ENCODE data around the gene FBXO28.

FBXO28 gene

GRCh38 chr1:224189561-224189960, 75.7 kb downstream of the FBXO28 start:
- peaks cover 52% of the 10 kb centered on the region for H4K20me1 ChIP-seq (ENCODE audit: insufficient read depth, low read length, poor library complexity, severe bottlenecking)
- peaks cover 27% of the 10 kb centered on the region for H3K4me1 ChIP-seq (ENCODE audit: insufficient read depth, low read length, poor library complexity, severe bottlenecking)
- peak overlapping the region; percentile 6 for H3K4me3 ChIP-seq (ENCODE audit: low read length, poor library complexity, severe bottlenecking)
- no peaks in the 10 kb centered on the region; the same call in 1 of the 2 replicates for H3F3A ChIP-seq (ENCODE audit: low read depth)
- no peak overlapping the region for H2AFZ ChIP-seq (ENCODE audit: low read length)
- TF ChIP-seq CTCF (conservative IDR thresholded peaks at IDR 0.05; ENCODE audit: low read length), result no peak
- TF ChIP-seq EZH2phosphoT487 (IDR thresholded peaks at IDR 0.05; ENCODE audit: borderline replicate concordance), result no peak
- no peaks in the 10 kb centered on the region for H3K27me3 ChIP-seq (ENCODE audit: insufficient read depth, low read length, poor library complexity, severe bottlenecking)
- no peak overlapping the region for H3K9ac ChIP-seq (ENCODE audit: low read depth, low read length, poor library complexity, severe bottlenecking)
- peaks cover 23% of the 10 kb centered on the region; the same call in 1 of the 2 replicates for H3K36me3 ChIP-seq (ENCODE audit: insufficient read depth, low read length)
- peaks cover 68% of the 10 kb centered on the region for H3K79me2 ChIP-seq (ENCODE audit: insufficient read depth, low read length)
- peak overlapping the region; percentile 54 for H3K4me2 ChIP-seq (ENCODE audit: low read depth, low read length, poor library complexity, severe bottlenecking)
- H3K9me2 ChIP-seq (replicated peaks; ENCODE audit: low read depth, low read length), result no peaks in the 10 kb centered on the region
- H3K9me3 ChIP-seq (ENCODE audit: insufficient read depth, low read depth, low read length), result no peaks in the 10 kb centered on the region; the same call in 1 of the 2 replicates

- Histone ChIP-seq H3K4me1 (ENCODE audit: insufficient read depth, low read length, poor library complexity, severe bottlenecking) (peaks cover 10% of the 10 kb centered on the region), H3K9me2 (replicated peaks; ENCODE audit: low read depth, low read length) (no peaks in the 10 kb centered on the region), H2AFZ (ENCODE audit: low read length) (no peak overlapping the region), H3F3A (ENCODE audit: low read depth) (no peaks in the 10 kb centered on the region; the same call in 1 of the 2 replicates), H3K27me3 (ENCODE audit: insufficient read depth, low read length, poor library complexity, severe bottlenecking) (no peaks in the 10 kb centered on the region), H3K36me3 (ENCODE audit: insufficient read depth, low read length) (peaks cover 23% of the 10 kb centered on the region; the same call in 1 of the 2 replicates), H3K9ac (ENCODE audit: low read depth, low read length, poor library complexity, severe bottlenecking) (no peak overlapping the region), H3K79me2 (ENCODE audit: insufficient read depth, low read length) (peaks cover 41% of the 10 kb centered on the region), H3K9me3 (ENCODE audit: insufficient read depth, low read depth, low read length) (no peaks in the 10 kb centered on the region; the same call in 1 of the 2 replicates), H3K4me3 (ENCODE audit: low read length, poor library complexity, severe bottlenecking) (no peak overlapping the region), H3K4me2 (ENCODE audit: low read depth, low read length, poor library complexity, severe bottlenecking) (no peak overlapping the region), H4K20me1 (ENCODE audit: insufficient read depth, low read length, poor library complexity, severe bottlenecking) (peaks cover 33% of the 10 kb centered on the region)
- TF ChIP-seq EZH2phosphoT487 (IDR thresholded peaks at IDR 0.05; ENCODE audit: borderline replicate concordance), result no peak
- TF ChIP-seq CTCF (conservative IDR thresholded peaks at IDR 0.05; ENCODE audit: low read length), result no peak
These were observed 78.3 kb downstream of the FBXO28 start for GRCh38 chr1:224192082-224192788.

GRCh38 chr1:224193319-224193966, 79.5 kb downstream of the FBXO28 start:
- Histone ChIP-seq H2AFZ (ENCODE audit: low read length) (no peak overlapping the region), H3K9ac (ENCODE audit: low read depth, low read length, poor library complexity, severe bottlenecking) (no peak overlapping the region), H4K20me1 (ENCODE audit: insufficient read depth, low read length, poor library complexity, severe bottlenecking) (peaks cover 22% of the 10 kb centered on the region), H3F3A (ENCODE audit: low read depth) (no peaks in the 10 kb centered on the region; the same call in 1 of the 2 replicates), H3K27me3 (ENCODE audit: insufficient read depth, low read length, poor library complexity, severe bottlenecking) (no peaks in the 10 kb centered on the region), H3K79me2 (ENCODE audit: insufficient read depth, low read length) (peaks cover 29% of the 10 kb centered on the region), H3K36me3 (ENCODE audit: insufficient read depth, low read length) (peaks cover 23% of the 10 kb centered on the region; the same call in 1 of the 2 replicates), H3K4me2 (ENCODE audit: low read depth, low read length, poor library complexity, severe bottlenecking) (no peak overlapping the region), H3K9me2 (replicated peaks; ENCODE audit: low read depth, low read length) (no peaks in the 10 kb centered on the region), H3K9me3 (ENCODE audit: insufficient read depth, low read depth, low read length) (no peaks in the 10 kb centered on the region; the same call in 1 of the 2 replicates), H3K4me1 (ENCODE audit: insufficient read depth, low read length, poor library complexity, severe bottlenecking) (peaks cover 8% of the 10 kb centered on the region), H3K4me3 (ENCODE audit: low read length, poor library complexity, severe bottlenecking) (no peak overlapping the region)
- TF ChIP-seq EZH2phosphoT487 (IDR thresholded peaks at IDR 0.05; ENCODE audit: borderline replicate concordance), result no peak
- TF ChIP-seq CTCF (conservative IDR thresholded peaks at IDR 0.05; ENCODE audit: low read length), result no peak
